Liver (tissue), 9 donors: ENCODE measurements around the gene VGLL4. TPM values are rescaled to one million over a fixed set of nuclear protein-coding genes. Genes with fewer than 3 reads are reported as not detected.

ENCODE experiments used
- DNase-seq: peaks from one replicate; pipeline ENCODE4 v3.0.0-alpha.2; 2017; ENCODE audit warnings: low spot score
- H3K27ac ChIP-seq, 2 donors: one replicate each; pipeline ENCODE4 v1.7.0; 2013; ENCODE audit warnings: inconsistent platforms in 2 of 2, low read length in 2 of 2, control low read depth in 1 of 2, low read depth in 1 of 2, mild to moderate bottlenecking in 1 of 2
- H3K27me3 ChIP-seq, 4 donors: one replicate each; pipeline versions ENCODE4 v1.6.1 to v1.7.0; 2013; ENCODE audit warnings: low read length in 3 of 4, inconsistent platforms in 1 of 4, mild to moderate bottlenecking in 1 of 4, moderate library complexity in 1 of 4; ENCODE audit not compliant: control insufficient read depth in 4 of 4, insufficient read depth in 4 of 4
- H3K36me3 ChIP-seq, 4 donors: one replicate each; pipeline versions ENCODE4 v1.6.1 to v1.7.0; 2013; ENCODE audit warnings: low read length in 3 of 4, mild to moderate bottlenecking in 3 of 4, low read depth in 1 of 4, moderate library complexity in 1 of 4; ENCODE audit not compliant: control insufficient read depth in 4 of 4, insufficient read depth in 3 of 4
- H3K4me1 ChIP-seq, 4 donors: one replicate each; pipeline versions ENCODE4 v1.6.1 to v1.7.0; 2013; ENCODE audit warnings: low read length in 3 of 4, mild to moderate bottlenecking in 3 of 4, moderate library complexity in 1 of 4; ENCODE audit not compliant: control insufficient read depth in 4 of 4, insufficient read depth in 4 of 4
- H3K4me3 ChIP-seq, 3 donors: one replicate each; pipeline versions ENCODE4 v1.6.1 to v1.7.0; 2013; ENCODE audit warnings: low read length in 3 of 3, control low read depth in 1 of 3, low read depth in 1 of 3, mild to moderate bottlenecking in 1 of 3
- H3K9ac ChIP-seq, 2 donors: one replicate each; pipeline ENCODE4 v1.7.0; 2013; ENCODE audit warnings: low read length in 2 of 2, mild to moderate bottlenecking in 2 of 2, moderate library complexity in 2 of 2, control low read depth in 1 of 2, low read depth in 1 of 2
- H3K9me3 ChIP-seq, 4 donors: one replicate each; pipeline versions ENCODE4 v1.6.1 to v1.7.0; 2013; ENCODE audit warnings: low read length in 3 of 4; ENCODE audit not compliant: control insufficient read depth in 4 of 4
- CTCF ChIP-seq: fragments of 150-350 bp; IDR thresholded peaks from 2 replicates; pipeline ENCODE4 v1.5.1; 2017; ENCODE audit warnings: improper control_type of control experiment, low read depth, low read length; ENCODE audit not compliant: missing input control
- FOXA1 ChIP-seq: IDR thresholded peaks from 2 replicates; pipeline ENCODE4 v1.6.1; 2016; ENCODE audit warnings: antibody characterized with exemption
- FOXA2 ChIP-seq: IDR thresholded peaks from 2 replicates; pipeline ENCODE4 v1.6.1; 2016; ENCODE audit warnings: antibody characterized with exemption
- GABPA ChIP-seq, 2 donors: IDR thresholded peaks in 1 of 2; conservative IDR thresholded peaks in 1 of 2; 2 replicates each; pipeline ENCODE4 v1.6.1; 2016; ENCODE audit warnings: antibody characterized with exemption in 2 of 2, mild to moderate bottlenecking in 1 of 2, moderate library complexity in 1 of 2
- HNF4A ChIP-seq, 2 donors: conservative IDR thresholded peaks; 2 replicates each; pipeline ENCODE4 v1.6.1; 2016; ENCODE audit warnings: antibody characterized with exemption in 2 of 2, mild to moderate bottlenecking in 2 of 2
- MAX ChIP-seq: IDR thresholded peaks from 2 replicates; pipeline ENCODE4 v1.6.1; 2016; ENCODE audit warnings: antibody characterized with exemption
- NR2F2 ChIP-seq: IDR thresholded peaks from 2 replicates; pipeline ENCODE4 v1.6.1; 2016; ENCODE audit warnings: antibody characterized with exemption
- RXRA ChIP-seq, 2 donors: IDR thresholded peaks; 2 replicates each; pipeline ENCODE4 v1.6.1; 2017 to 2018; ENCODE audit warnings: antibody characterized with exemption in 2 of 2, mild to moderate bottlenecking in 1 of 2
- TAF1 ChIP-seq: conservative IDR thresholded peaks from 2 replicates; pipeline ENCODE4 v1.6.1; 2016; ENCODE audit warnings: antibody characterized with exemption, mild to moderate bottlenecking
- YY1 ChIP-seq: IDR thresholded peaks from 2 replicates; pipeline ENCODE4 v1.6.1; 2016; ENCODE audit warnings: antibody characterized with exemption, mild to moderate bottlenecking
- WGBS: extraction: QIAGEN DNeasy Blood & Tissue Kit; methylation state at CpG from one replicate; pipeline ENCODE4 v1.1.7; 2013; 5-methylcytosine and 5-hydroxymethylcytosine counted together
- polyA plus RNA-seq, 2 donors: library from polyadenylated mRNA; stranded (reverse) in 1 of 2; unstranded in 1 of 2; fragments of 200-250 nt in 1 of 2; fragments of >200 nt in 1 of 2; fragmentation: Nextera tagmentation in 1 of 2; extraction: Ambion mirVana in 1 of 2; gene quantifications; one replicate each; pipeline versions ENCODE4 v1.2.1 to v1.2.3, GENCODE V29; 2013 to 2015
- total RNA-seq, 2 donors: library from RNA; depleted of rRNA; stranded (reverse); fragments of >200 nt; gene quantifications; one replicate each; pipeline ENCODE4 v1.2.3, GENCODE V29; 2014
- TF ChIP-seq, protein P1 (sequence below): IDR thresholded peaks from 2 replicates; pipeline ENCODE4 v1.6.1; 2016; ENCODE audit warnings: antibody characterized with exemption
- TF ChIP-seq, protein P2 (sequence below): IDR thresholded peaks from 2 replicates; pipeline ENCODE4 v1.6.1; 2016; ENCODE audit warnings: antibody characterized with exemption, mild to moderate bottlenecking
- donor health status: healthy.
- donor health status: healthy.
- donor health status: healthy.
- donor health status: healthy.
- donor health status: healthy.

VGLL4 gene
- total and polyA plus RNA-seq, 4 donors: 7.2 to 27.9 (median 13.0) TPM

DNA sequence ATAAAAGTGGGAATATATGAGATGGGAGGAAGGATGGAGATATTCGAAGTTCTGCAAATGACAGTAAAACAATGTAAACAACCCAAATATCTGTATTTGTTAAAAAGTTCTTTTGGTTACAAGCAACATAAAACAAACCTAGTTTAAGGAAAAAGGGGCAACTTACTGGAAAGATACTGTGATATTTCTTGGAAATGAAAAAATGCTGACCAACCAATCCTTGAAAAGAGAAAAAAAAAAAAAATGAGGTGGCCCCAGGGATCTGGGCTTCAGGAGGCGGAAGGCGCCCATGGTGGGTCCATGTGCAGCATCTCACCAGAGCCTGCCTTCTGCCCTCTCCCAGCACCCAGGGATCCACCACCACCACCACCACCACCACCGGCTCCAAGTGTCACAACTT lies 59.1 kb downstream of the VGLL4 start:
- Histone ChIP-seq H3K9ac (no peak overlapping the region), H3K4me1 (no peaks in the 10 kb centered on the region), H3K27ac (no peak overlapping the region), H3K27me3 (no peaks in the 10 kb centered on the region), H3K9me3 (no peaks in the 10 kb centered on the region), H3K36me3 (peaks cover 0 to 2% (median 0%) of the 10 kb centered on the region in 4 donors), H3K4me3 (no peak overlapping the region)
- DNase-seq: no peak
- WGBS: 87% methylated on average over 4 of the region's 4 CpGs
- TF ChIP-seq YY1 (no peak), CTCF (no peak), FOXA2 (no peak), TAF1 (no peak), NR2F2 (no peak), MAX (no peak)
- TF ChIP-seq, protein P1, sequence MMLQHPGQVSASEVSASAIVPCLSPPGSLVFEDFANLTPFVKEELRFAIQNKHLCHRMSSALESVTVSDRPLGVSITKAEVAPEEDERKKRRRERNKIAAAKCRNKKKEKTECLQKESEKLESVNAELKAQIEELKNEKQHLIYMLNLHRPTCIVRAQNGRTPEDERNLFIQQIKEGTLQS: no peak
- TF ChIP-seq, protein P2, sequence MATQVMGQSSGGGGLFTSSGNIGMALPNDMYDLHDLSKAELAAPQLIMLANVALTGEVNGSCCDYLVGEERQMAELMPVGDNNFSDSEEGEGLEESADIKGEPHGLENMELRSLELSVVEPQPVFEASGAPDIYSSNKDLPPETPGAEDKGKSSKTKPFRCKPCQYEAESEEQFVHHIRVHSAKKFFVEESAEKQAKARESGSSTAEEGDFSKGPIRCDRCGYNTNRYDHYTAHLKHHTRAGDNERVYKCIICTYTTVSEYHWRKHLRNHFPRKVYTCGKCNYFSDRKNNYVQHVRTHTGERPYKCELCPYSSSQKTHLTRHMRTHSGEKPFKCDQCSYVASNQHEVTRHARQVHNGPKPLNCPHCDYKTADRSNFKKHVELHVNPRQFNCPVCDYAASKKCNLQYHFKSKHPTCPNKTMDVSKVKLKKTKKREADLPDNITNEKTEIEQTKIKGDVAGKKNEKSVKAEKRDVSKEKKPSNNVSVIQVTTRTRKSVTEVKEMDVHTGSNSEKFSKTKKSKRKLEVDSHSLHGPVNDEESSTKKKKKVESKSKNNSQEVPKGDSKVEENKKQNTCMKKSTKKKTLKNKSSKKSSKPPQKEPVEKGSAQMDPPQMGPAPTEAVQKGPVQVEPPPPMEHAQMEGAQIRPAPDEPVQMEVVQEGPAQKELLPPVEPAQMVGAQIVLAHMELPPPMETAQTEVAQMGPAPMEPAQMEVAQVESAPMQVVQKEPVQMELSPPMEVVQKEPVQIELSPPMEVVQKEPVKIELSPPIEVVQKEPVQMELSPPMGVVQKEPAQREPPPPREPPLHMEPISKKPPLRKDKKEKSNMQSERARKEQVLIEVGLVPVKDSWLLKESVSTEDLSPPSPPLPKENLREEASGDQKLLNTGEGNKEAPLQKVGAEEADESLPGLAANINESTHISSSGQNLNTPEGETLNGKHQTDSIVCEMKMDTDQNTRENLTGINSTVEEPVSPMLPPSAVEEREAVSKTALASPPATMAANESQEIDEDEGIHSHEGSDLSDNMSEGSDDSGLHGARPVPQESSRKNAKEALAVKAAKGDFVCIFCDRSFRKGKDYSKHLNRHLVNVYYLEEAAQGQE: no peak

DNA sequence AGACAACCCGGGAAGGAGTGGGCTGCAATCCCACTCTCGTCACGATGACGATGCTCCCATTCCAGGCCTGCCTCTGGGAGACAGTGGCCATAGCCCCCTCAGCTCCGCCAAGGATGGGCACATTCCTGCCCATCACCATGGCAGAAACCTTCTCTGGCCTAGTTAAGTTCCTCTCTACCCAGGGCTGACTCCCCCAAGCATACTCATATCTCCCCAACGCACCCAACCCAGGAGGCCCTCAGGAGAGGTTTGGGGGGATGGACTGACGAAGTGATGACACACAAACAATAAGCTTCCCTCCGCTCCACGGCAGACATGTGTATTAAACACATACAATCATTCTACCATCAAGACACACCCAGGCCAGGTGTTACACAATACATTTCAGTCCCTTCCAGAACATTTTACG lies 60.1 kb downstream of the VGLL4 start:
- H3K27ac ChIP-seq: no peak overlapping the region
- peaks cover 0 to 2% (median 0%) of the 10 kb centered on the region in 4 donors for H3K36me3 ChIP-seq
- no peak for DNase-seq
- no peaks in the 10 kb centered on the region for H3K9me3 ChIP-seq
- H3K9ac ChIP-seq: no peak overlapping the region
- TF ChIP-seq NR2F2: no peak
- no peak for TF ChIP-seq HNF4A (conservative IDR thresholded peaks at IDR 0.05)
- TF ChIP-seq FOXA1: no peak
- no peak for TF ChIP-seq TAF1
- TF ChIP-seq, protein P1: no peak
- TF ChIP-seq YY1: no peak
- no peak for TF ChIP-seq MAX
- no peak for TF ChIP-seq CTCF
- no peak for TF ChIP-seq GABPA (IDR thresholded peaks at IDR 0.05 in 1 of 2, conservative IDR thresholded peaks at IDR 0.05 in 1 of 2)
- no peak for TF ChIP-seq RXRA (IDR thresholded peaks at IDR 0.05)
- no peak for TF ChIP-seq FOXA2
- no peak overlapping the region for H3K4me3 ChIP-seq
- H3K4me1 ChIP-seq: no peaks in the 10 kb centered on the region
- 85% methylated on average over 10 of the region's 10 CpGs for WGBS
- no peaks in the 10 kb centered on the region for H3K27me3 ChIP-seq
